Keratinocyte (primary cell): ENCODE data around the gene CTAGE1.

Experiments used
- CTCF ChIP-seq, 3 experiments: IDR thresholded peaks in 1 of 3; conservative IDR thresholded peaks in 1 of 3; optimal IDR thresholded peaks in 1 of 3; 2 replicates in 2 of 3; 3 replicates in 1 of 3; pipeline versions ENCODE3 to v1.5.1; 2011; ENCODE audit warnings: low read length in 3 of 3, mild to moderate bottlenecking in 3 of 3, moderate library complexity in 2 of 3, control low read depth in 1 of 3, inconsistent platforms in 1 of 3; ENCODE audit not compliant: insufficient read depth in 2 of 3; ENCODE audit errors: extremely low read depth in 1 of 3
- EZH2 ChIP-seq: IDR thresholded peaks from one replicate; pipeline ENCODE4 v1.6.1; 2012; ENCODE audit warnings: inconsistent platforms, mild to moderate bottlenecking, low read length, moderate library complexity

- TF ChIP-seq CTCF (optimal IDR thresholded peaks at IDR 0.05 in 1 of 3, IDR thresholded peaks at IDR 0.05 in 1 of 3, conservative IDR thresholded peaks at IDR 0.05 in 1 of 3; ENCODE audit: extremely low read depth in 1 of 3, insufficient read depth in 2 of 3, low read length in 3 of 3): no peak
- no peak for TF ChIP-seq EZH2
Measured at GRCh38 chr18:22387364-22387763, 30.4 kb downstream of the CTAGE1 start.
